HUES48 (cell line): Measurements from ENCODE around the gene MUC13.

Experiments used
- H3K27ac ChIP-seq: one replicate; pipeline ENCODE4 v1.7.0; 2013; ENCODE audit warnings: low read depth, low read length, inconsistent platforms
- H3K27me3 ChIP-seq: 2 replicates; pipeline ENCODE4 v1.6.1; 2013; ENCODE audit warnings: mild to moderate bottlenecking, low read length; ENCODE audit not compliant: control insufficient read depth, insufficient read depth
- H3K36me3 ChIP-seq: 2 replicates; pipeline ENCODE4 v1.6.1; 2013; ENCODE audit warnings: low read length; ENCODE audit not compliant: control insufficient read depth, insufficient read depth
- H3K4me1 ChIP-seq: 2 replicates; pipeline ENCODE4 v1.6.1; 2013; ENCODE audit warnings: mild to moderate bottlenecking, low read length; ENCODE audit not compliant: control insufficient read depth, insufficient read depth
- H3K4me3 ChIP-seq: 2 replicates; pipeline ENCODE4 v1.5.1; 2013; ENCODE audit warnings: mild to moderate bottlenecking, low read depth, low read length
- H3K9ac ChIP-seq: 2 replicates; pipeline ENCODE4 v1.6.1; 2013; ENCODE audit warnings: mild to moderate bottlenecking, low read depth, low read length, moderate library complexity
- H3K9me3 ChIP-seq: 2 replicates; pipeline ENCODE4 v1.6.1; 2013; ENCODE audit warnings: low read length; ENCODE audit not compliant: control insufficient read depth, insufficient read depth

The MUC13 gene

GRCh38 chr3:124896824-124897526 is 37.6 kb downstream of the MUC13 start:
- no peak overlapping the region for H3K27ac ChIP-seq
- no peaks in the 10 kb centered on the region for H3K36me3 ChIP-seq
- H3K9me3 ChIP-seq, result no peaks in the 10 kb centered on the region
- H3K4me3 ChIP-seq, result no peak overlapping the region
- H3K27me3 ChIP-seq, result no peaks in the 10 kb centered on the region
- H3K9ac ChIP-seq, result no peak overlapping the region
- 0 out of 2 replicates have a peak, but pooled peaks cover 7% of the 10 kb centered on the region for H3K4me1 ChIP-seq

GRCh38 chr3:124895756-124896155 is 38.8 kb downstream of the MUC13 start:
- H3K9ac ChIP-seq, result no peak overlapping the region
- 0 out of 2 replicates have a peak, but pooled peaks cover 4% of the 10 kb centered on the region for H3K4me1 ChIP-seq

GRCh38 chr3:124893526-124893925 is 41.0 kb downstream of the MUC13 start:
- no peaks in the 10 kb centered on the region for H3K36me3 ChIP-seq

More at GRCh38 chr3:124895756-124896155, 38.8 kb downstream of the MUC13 start:
- H3K9me3 ChIP-seq, result no peaks in the 10 kb centered on the region
- H3K27me3 ChIP-seq, result no peaks in the 10 kb centered on the region
- no peak overlapping the region for H3K4me3 ChIP-seq
- no peaks in the 10 kb centered on the region for H3K36me3 ChIP-seq
- H3K27ac ChIP-seq, result no peak overlapping the region

GRCh38 chr3:124890573-124891190 is 43.9 kb downstream of the MUC13 start:
- Histone ChIP-seq H3K27ac (no peak overlapping the region), H3K9ac (no peak overlapping the region), H3K36me3 (no peaks in the 10 kb centered on the region), H3K27me3 (no peaks in the 10 kb centered on the region), H3K4me3 (no peak overlapping the region), H3K4me1 (peaks cover 25% of the 10 kb centered on the region), H3K9me3 (no peaks in the 10 kb centered on the region)

More at GRCh38 chr3:124893526-124893925, 41.0 kb downstream of the MUC13 start:
- H3K4me3 ChIP-seq, result no peak overlapping the region
- H3K27me3 ChIP-seq, result no peaks in the 10 kb centered on the region
- no peak overlapping the region for H3K27ac ChIP-seq
- H3K9me3 ChIP-seq, result no peaks in the 10 kb centered on the region
- H3K4me1 ChIP-seq, result peaks cover 18% of the 10 kb centered on the region
- no peak overlapping the region for H3K9ac ChIP-seq

GRCh38 chr3:124888482-124889441 is 45.8 kb downstream of the MUC13 start:
- peaks cover 44% of the 10 kb centered on the region for H3K4me1 ChIP-seq
- H3K27ac ChIP-seq, result peak overlapping the region; percentile 94
- H3K27me3 ChIP-seq, result no peaks in the 10 kb centered on the region
- peak overlapping the region; percentile 66 for H3K9ac ChIP-seq
- peak overlapping the region; percentile 79 for H3K4me3 ChIP-seq
- H3K9me3 ChIP-seq, result no peaks in the 10 kb centered on the region
- H3K36me3 ChIP-seq, result no peaks in the 10 kb centered on the region

GRCh38 chr3:124887932-124888298 is 46.6 kb downstream of the MUC13 start:
- no peaks in the 10 kb centered on the region for H3K36me3 ChIP-seq
- H3K4me1 ChIP-seq, result peaks cover 53% of the 10 kb centered on the region
- peak overlapping the region; percentile 66 for H3K9ac ChIP-seq
- H3K9me3 ChIP-seq, result no peaks in the 10 kb centered on the region
- no peaks in the 10 kb centered on the region for H3K27me3 ChIP-seq
- H3K4me3 ChIP-seq, result peak overlapping the region; percentile 79
- H3K27ac ChIP-seq, result peak overlapping the region; percentile 94

- Histone ChIP-seq H3K4me3 (peak within 1 kb of the TSS; percentile 79), H3K9me3 (no peaks in the 10 kb centered on the region), H3K27me3 (no peaks in the 10 kb centered on the region), H3K36me3 (no peaks in the 10 kb centered on the region), H3K9ac (peak within 1 kb of the TSS; percentile 66), H3K27ac (peak within 1 kb of the TSS; percentile 94), H3K4me1 (peaks cover 58% of the 10 kb centered on the region)
Observed at GRCh38 chr3:124887177-124887931, 47.2 kb downstream of the MUC13 start, which contains the start of gene ITGB5. ITGB5 (minus strand) TSS chr3:124887365; CDS start chr3:124887000, 365 bp downstream.

- H3K4me3 ChIP-seq, result peak overlapping the region; percentile 79
- no peaks in the 10 kb centered on the region for H3K27me3 ChIP-seq
- no peaks in the 10 kb centered on the region for H3K36me3 ChIP-seq
- peaks cover 60% of the 10 kb centered on the region for H3K4me1 ChIP-seq
- H3K9ac ChIP-seq, result peak overlapping the region; percentile 68
- no peaks in the 10 kb centered on the region for H3K9me3 ChIP-seq
- peak overlapping the region; percentile 94 for H3K27ac ChIP-seq
Observed at GRCh38 chr3:124886168-124887056, 48.1 kb downstream of the MUC13 start.

GRCh38 chr3:124885466-124886167 is 48.9 kb downstream of the MUC13 start:
- Histone ChIP-seq H3K9me3 (no peaks in the 10 kb centered on the region), H3K27ac (peak overlapping the region; percentile 94), H3K9ac (peak overlapping the region; percentile 68), H3K4me1 (peaks cover 58% of the 10 kb centered on the region), H3K4me3 (peak overlapping the region; percentile 79), H3K36me3 (no peaks in the 10 kb centered on the region), H3K27me3 (no peaks in the 10 kb centered on the region)
